Erythroblast (primary cell): ENCODE results near the gene PLCL1.

ENCODE experiments used
- DNase-seq, 2 experiments: peaks; one replicate each; lab custom pipeline; 2025; lab: John Stamatoyannopoulos, UW
- GATA1 ChIP-seq: IDR thresholded peaks from 2 replicates; pipeline ENCODE4 v1.6.1; 2011; ENCODE audit warnings: low read depth, mild to moderate bottlenecking, control low read depth, low read length, moderate library complexity
- POLR2A ChIP-seq: IDR thresholded peaks from 2 replicates; pipeline ENCODE4 v1.6.1; 2011; ENCODE audit warnings: mild to moderate bottlenecking, low read length

Gene PLCL1

DNA sequence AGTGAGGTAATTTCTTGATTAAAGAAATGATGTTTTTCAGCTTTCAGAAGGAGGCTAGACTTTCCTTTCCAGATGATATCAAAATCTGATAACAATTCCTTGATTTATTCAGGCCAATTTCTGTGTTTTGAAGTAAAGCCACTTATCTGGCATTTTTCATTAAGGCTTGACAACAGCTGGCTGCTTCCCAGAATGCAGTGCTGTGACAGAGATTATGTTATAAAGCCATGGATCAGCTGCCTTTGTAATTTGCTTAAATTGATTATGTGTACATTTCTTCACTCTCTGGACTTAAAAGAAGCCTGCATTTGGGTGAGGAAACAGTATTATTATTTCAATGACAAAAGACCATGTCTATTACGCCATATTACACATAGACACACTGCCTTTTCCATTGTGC is 136.0 kb downstream of the PLCL1 start:
- DNase-seq = no peak
- TF ChIP-seq POLR2A (no peak), GATA1 (no peak)

DNA sequence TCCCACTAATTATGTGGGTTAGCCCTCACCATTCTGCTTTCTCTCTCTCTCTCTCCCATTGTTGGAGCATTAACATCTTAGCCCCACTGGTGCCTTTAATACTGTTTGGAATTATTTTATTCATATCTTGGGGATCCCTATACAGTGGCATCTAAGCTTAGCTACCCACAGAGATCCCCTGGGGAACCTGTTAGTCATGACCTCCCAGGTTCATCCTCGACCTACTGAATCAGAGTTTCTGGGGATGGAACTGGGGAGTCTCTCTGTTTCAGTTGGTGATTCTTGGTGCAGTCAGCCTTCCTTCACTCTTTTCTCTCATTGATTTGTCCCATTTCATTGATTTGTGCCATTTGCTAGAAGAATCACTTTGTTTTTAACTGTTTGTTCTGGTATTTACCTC is 137.3 kb downstream of the PLCL1 start:
- no peak for TF ChIP-seq GATA1
- DNase-seq = no peak

DNA sequence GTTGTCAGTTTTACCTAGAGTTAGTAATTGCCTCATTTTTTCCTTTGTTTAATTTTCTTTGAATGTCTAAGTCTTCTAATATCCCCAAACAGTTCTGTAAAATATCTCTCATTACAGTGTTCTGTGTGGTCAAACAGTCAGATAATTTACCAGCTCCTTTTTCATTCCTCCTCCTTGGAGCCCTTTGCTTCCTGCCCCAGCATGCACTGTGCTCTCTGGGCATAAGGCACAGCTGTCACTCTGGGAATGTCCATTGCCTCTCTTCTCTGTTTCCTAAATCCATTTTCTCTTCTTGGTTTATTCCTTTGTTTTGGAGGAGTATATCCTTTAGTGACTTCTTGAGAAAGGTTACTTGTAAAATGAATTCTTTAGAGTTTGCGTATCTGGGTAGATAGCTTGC is 139.3 kb downstream of the PLCL1 start:
- DNase-seq = no peak
- no peak for TF ChIP-seq POLR2A
- no peak for TF ChIP-seq GATA1

DNA sequence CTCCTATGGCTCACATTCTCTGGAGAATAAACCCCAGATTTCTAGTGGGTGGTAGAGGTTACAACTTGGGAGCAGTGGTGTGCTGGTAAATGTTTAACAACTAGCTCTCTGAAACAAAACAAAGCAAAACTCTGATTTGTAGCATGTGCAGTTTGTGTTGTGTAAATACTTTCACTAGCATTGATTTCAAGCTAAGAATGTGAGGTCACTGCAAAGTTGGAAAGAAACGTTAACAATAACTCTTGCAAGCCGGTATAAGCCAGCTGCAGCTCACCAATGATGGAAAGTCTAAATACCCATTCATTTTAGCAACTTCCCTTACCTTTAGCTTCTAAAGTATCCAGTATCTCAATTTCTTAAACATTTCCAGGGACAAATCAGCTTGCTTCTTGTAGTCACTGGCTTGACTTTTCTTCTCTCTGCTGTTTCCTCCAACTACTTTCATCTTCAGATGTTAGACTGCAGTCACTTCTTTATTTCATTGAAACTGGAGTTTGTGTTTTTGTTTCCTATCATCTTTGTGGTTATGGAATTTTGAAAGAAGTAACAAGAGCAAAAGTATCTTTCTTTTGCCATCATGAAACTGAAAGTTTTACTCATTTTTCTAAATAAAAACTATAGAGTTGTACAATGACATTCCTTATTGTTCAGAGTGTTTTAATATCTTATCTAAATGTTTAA is 140.2 kb downstream of the PLCL1 start:
- no peak for TF ChIP-seq POLR2A
- TF ChIP-seq GATA1 = no peak
- DNase-seq = no peak

DNA sequence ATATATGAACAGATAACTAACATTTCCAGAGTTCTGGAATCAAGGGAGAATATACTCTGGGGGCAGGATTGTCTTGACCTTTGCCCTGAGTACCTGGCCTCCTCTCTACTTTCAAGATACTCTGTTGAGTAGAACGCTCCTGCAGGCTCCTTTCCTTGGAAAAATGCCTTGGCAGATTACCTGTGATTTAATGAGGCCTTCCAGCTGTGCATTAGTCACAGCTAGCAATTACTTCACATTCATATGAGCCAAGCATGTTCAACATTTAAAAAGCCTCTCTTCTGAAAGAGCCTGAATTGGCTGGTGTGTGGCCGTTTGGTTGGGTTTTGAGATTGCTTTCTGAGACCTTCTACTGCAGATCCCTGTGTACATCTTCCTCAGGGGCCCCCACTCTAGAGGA is 142.2 kb downstream of the PLCL1 start:
- no peak for DNase-seq
- TF ChIP-seq POLR2A (no peak), GATA1 (no peak)

DNA sequence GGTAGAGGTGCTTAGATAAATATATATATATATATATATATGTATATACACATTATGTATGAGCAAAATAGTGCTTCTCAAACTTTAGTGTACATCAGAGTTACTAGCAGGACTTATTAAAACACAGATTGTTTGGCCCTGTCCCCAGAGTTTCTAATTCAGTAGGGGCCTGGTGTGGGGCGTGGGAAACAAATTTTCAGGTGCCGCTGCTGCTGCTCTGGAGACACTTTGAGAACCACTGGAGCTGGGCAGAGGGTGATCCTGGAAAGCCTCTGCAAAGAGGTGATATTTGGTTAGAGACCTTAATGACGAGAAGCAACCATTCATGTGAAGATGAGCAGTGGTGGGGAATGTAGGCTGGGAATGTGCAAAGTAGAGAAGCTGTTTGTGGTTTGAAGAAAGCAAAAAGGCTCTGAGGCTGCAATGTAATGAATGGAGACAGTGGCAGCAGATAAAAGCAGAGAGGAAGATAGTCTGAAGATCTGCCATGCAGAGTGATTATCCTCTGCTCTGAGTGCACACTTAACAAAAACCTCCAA is 142.9 kb downstream of the PLCL1 start:
- DNase-seq = no peak
- no peak for TF ChIP-seq POLR2A
- TF ChIP-seq GATA1 = no peak

DNA sequence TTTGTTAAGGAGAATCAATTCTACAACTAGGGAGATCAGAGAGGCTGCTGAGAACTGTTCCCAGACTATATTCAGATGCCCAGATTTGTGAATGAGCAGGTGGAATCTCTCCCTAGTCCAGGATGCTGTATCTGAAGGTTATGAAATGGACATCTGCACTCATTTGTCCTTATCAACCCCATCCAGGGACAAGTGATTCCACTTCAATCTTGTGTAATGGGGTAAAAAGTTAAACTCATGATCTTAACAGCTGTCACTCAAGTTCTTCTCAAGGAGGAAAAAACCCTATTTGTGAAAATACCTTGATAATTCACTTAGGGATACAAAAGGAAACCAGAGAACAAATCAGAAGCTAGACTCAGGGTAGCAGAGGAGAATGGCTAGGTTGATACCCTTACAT is 144.8 kb downstream of the PLCL1 start:
- no peak for DNase-seq
- no peak for TF ChIP-seq GATA1
- no peak for TF ChIP-seq POLR2A

DNA sequence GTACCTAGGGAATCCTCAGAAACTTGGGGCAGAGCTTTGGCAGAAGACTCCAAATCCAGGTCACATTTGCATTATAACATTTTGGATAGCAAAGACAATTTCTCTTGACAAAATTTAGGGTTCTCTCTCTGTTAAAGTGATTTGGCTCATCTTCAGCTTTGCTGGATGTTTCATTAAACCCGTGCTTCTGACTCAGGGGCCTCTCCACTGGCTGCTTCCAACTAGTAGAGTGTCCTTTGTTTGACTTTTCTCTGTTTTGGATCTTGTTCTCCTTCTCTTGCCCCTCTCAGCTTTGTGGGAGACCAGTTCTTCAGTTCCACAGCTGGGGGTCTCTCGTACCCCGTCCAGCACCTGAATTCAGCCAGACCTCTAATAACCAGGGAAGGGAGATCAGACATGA is 145.6 kb downstream of the PLCL1 start:
- DNase-seq = no peak
- TF ChIP-seq POLR2A (no peak), GATA1 (no peak)

DNA sequence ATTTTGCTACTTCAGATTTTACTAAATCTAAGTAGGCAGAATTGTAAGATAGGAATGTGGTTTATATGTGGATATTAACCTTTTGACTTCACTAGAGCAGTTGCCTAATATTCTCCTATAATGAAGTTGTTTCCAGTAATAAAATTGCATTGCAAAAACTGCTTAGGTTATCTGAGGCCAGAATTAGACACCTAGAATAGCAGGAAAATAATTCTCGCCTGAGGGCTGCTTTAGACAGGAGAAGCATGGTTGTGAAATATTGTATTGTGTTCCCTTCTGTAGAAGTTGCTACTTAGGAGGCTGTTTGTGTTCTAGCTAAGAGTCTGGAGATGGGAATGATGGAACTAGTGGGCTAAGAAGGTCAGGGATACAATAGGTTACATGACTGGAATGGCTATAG is 146.3 kb downstream of the PLCL1 start:
- TF ChIP-seq POLR2A (no peak), GATA1 (no peak)
- DNase-seq = no peak

DNA sequence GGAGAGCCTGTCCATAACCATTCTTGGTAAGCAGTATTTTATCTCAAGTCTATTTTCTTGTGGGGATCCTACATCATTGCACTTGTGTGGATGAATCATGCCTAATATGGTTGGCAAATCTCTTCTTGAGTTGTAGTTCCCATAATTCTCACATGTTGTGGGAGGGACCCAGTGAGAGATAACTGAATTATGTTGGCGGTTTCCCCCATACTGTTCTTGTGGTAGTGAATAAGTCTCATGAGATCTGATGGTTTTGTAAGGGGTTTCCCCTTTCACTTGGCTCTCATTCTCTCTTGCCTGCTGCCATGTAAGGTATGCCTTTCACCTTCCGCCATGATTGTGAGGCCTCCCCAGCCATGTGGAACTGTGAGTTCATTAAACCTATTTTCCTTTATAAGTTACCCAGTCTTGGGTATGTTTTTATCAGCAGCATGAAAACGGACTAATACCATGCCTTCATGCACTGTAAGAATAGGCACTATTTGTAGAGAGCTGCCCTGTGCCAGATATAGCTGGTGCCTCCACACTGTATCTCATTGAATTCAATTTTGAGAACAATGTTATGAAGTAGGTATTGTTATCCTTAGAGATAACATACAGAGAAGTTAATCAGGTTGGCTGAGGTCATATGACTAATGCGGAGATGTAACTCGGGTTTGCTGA is 148.3 kb downstream of the PLCL1 start:
- no peak for TF ChIP-seq POLR2A
- no peak for TF ChIP-seq GATA1
- DNase-seq = no peak

DNA sequence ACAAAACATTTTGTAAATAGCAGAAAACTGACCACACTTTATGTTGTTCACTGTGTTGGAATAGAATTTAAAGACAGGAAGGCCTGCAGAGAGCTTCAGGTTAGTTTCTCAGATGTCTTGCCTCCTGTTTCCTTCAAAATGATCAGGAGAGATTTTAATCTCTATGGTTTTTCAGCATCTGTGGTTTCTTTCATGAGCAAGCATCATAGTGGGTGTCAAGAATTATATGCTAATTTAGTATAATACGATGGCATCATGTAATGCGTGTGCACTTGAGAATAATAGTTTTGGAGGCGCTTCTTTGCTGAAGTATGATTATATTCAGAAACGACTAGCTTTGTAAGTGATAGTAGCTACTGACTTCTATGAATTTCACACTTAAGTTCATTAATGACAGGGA is 149.9 kb downstream of the PLCL1 start:
- TF ChIP-seq POLR2A (no peak), GATA1 (no peak)
- no peak for DNase-seq

DNA sequence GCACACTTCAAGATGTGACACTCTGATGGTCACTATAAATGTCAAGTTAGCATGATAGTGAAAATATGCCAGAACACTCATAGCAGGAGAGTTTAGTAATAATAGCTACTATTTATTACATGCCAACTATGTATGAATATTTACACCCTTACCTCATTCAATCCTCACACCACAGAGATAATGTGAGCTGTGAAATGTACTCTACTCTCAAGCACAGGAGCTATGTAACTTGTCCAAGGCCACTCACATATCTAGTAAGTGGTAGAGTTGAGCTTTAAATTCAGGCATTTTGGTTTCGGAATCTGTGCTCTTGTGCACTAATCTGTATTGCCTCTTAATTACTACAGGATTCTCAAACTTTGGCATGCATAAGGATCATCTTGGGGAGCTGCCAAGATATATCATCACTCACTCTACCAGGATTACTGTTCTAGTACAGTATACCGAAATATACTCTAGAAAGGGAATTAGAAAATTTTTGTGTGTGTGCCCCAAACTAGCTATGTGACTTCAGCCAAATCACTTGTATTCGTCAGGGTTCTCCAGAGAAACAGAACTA is 154.3 kb downstream of the PLCL1 start:
- no peak for TF ChIP-seq POLR2A
- no peak for TF ChIP-seq GATA1
- DNase-seq = no peak

DNA sequence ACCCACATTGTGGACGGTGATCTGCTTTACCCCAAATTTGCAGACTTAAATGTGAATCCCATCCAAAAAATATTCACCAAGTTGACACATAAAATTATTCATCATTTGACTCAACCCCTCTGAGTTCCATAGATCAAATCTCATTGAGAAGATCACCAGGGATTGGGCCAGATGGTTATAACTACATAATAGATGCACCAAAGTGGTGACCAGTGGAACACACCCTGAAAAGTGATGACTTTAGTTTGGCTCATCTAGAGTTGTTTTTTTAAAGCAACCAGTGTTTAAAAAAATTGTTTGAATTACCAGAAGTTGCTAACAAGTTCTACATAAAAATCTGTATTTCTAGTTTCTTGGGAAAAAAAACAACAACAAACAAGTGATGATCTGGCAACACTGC is 155.0 kb downstream of the PLCL1 start:
- TF ChIP-seq POLR2A (no peak), GATA1 (no peak)
- DNase-seq = no peak

DNA sequence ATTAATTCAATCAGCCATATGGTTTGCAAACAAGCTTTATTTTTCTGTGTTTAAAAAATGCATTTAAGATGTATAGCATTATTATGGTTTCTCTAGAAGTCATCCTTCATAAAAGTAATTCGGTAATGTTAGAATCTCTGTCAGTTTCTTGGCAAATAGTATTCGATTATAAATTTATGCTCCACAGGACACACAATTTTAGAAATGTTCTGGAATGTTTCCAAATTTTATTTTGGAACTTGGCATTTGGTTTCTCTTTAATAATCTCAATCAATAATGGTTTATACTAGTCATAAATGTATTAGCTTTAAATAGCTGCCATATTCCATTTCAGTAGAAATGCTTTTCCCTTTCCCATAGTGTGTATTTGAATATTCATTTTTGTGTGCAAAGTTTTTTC is 156.4 kb downstream of the PLCL1 start:
- DNase-seq = no peak
- TF ChIP-seq GATA1 = no peak
- no peak for TF ChIP-seq POLR2A
